Keratinocyte (primary cell): Measurements from ENCODE around the gene MED16.

Experiments
- EZH2 ChIP-seq: IDR thresholded peaks from one replicate; pipeline ENCODE4 v1.6.1; 2012; ENCODE audit warnings: inconsistent platforms, mild to moderate bottlenecking, low read length, moderate library complexity
- TF ChIP-seq, protein P1 (sequence below), 3 experiments: IDR thresholded peaks in 1 of 3; conservative IDR thresholded peaks in 1 of 3; optimal IDR thresholded peaks in 1 of 3; 2 replicates in 2 of 3; 3 replicates in 1 of 3; pipeline versions ENCODE3 to v1.5.1; 2011; ENCODE audit warnings: low read length in 3 of 3, mild to moderate bottlenecking in 3 of 3, moderate library complexity in 2 of 3, control low read depth in 1 of 3, inconsistent platforms in 1 of 3; ENCODE audit not compliant: insufficient read depth in 2 of 3; ENCODE audit errors: extremely low read depth in 1 of 3

GRCh38 chr19:835210-835810, 57.7 kb downstream of the MED16 start:
- TF ChIP-seq EZH2 = no peak
- TF ChIP-seq, protein P1, sequence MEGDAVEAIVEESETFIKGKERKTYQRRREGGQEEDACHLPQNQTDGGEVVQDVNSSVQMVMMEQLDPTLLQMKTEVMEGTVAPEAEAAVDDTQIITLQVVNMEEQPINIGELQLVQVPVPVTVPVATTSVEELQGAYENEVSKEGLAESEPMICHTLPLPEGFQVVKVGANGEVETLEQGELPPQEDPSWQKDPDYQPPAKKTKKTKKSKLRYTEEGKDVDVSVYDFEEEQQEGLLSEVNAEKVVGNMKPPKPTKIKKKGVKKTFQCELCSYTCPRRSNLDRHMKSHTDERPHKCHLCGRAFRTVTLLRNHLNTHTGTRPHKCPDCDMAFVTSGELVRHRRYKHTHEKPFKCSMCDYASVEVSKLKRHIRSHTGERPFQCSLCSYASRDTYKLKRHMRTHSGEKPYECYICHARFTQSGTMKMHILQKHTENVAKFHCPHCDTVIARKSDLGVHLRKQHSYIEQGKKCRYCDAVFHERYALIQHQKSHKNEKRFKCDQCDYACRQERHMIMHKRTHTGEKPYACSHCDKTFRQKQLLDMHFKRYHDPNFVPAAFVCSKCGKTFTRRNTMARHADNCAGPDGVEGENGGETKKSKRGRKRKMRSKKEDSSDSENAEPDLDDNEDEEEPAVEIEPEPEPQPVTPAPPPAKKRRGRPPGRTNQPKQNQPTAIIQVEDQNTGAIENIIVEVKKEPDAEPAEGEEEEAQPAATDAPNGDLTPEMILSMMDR (optimal IDR thresholded peaks at IDR 0.05 in 1 of 3, IDR thresholded peaks at IDR 0.05 in 1 of 3, conservative IDR thresholded peaks at IDR 0.05 in 1 of 3; ENCODE audit: extremely low read depth in 1 of 3, insufficient read depth in 2 of 3, low read length in 3 of 3) = no peak
